Thoracic aorta endothelial cell (primary cell): ENCODE data around the gene PFN3. TPM values are rescaled to one million over a fixed set of nuclear protein-coding genes. Genes with fewer than 3 reads are reported as not detected.

Source experiments
- total RNA-seq: library from RNA; depleted of rRNA; stranded (reverse); fragments of >200 nt; gene quantifications from 2 replicates; pipeline ENCODE4 v1.2.3, GENCODE V29; 2012

Gene PFN3, protein sequence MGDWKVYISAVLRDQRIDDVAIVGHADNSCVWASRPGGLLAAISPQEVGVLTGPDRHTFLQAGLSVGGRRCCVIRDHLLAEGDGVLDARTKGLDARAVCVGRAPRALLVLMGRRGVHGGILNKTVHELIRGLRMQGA
- total RNA-seq = not detected in 2 replicates

DNA sequence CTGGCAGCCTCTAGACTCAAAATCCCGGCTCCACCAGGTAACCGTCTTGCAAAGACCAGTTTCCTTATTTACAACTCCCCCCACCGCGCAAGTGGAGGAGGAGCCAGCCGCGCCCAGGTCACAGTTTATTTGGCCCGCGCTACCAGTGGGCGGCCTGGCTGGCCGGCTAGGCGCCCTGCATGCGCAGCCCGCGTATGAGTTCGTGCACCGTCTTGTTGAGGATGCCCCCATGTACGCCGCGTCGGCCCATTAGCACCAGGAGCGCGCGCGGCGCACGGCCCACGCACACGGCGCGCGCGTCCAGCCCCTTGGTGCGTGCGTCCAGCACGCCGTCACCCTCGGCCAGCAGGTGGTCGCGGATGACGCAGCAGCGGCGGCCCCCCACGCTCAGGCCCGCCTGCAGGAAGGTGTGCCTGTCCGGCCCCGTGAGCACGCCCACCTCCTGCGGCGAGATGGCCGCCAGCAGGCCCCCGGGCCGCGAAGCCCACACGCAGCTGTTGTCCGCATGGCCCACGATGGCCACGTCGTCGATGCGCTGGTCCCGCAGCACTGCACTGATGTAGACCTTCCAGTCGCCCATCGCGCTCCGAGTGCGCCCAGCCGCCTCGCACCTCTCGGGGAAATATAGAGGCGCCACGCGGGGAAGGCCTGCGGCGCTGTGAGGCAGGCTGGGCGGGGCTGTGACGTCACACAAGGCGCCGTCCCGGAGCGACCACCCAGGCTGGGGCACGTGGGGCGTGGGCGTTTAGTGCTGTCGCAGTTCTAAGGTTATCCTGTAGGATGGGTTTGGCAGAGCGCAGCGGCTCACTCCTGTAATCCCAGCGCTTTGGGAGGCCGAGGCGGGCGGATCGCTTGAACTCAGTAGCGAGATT, at the start of gene PFN3:
Gene PFN3 (minus strand): TSS at position 665 of the 872 bp plus-strand sequence. CDS start 85 bp downstream, at position 580.

DNA sequence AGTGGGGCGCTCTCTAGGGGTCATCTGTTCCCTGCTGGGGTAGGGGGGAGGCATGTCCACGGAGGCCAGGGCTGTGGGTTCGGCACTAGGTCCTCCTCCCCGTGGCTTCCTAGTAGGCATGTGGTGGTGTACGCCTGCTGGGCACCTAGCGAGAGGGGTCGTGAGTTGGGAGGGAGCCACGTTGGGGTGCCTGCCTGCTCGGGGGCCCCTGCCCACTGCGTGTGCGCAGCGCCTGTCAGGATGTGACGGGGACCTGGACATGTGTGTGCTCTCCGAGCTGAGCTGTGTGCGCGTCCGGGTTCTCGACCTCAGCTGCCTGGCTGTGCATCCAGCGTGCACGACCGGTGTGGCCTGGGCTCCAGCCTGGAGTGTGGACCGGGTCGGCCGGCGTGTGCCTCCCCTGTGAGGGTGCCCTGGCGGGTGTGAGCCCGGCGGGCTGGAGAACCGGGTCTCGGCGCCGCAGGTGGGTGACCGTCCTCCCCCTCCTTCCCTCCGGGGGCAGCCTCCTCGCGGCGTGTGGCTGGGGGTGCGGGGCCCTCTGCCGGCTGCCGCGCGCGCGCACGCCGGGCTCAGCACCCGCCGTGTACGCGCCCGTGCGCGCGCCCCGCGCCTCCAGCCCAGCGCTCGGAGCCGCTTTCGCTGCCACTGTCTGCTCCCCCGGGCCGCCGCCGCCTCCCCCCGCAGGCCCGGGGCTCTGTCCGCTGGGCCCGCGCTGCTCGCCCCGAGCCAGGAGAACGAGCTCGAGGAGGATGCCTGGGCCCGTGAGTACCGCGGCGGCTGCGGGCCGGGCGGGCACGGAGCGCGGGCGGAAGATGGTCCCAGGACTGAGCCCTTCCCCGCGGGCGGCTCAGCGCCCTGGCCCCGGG, 46.0 kb upstream of the PFN3 start, which contains the start of gene PRR7:
Gene PRR7 (plus strand): TSS at position 615 of the 866 bp plus-strand sequence. CDS start 8,254 bp downstream, outside the sequence.

DNA sequence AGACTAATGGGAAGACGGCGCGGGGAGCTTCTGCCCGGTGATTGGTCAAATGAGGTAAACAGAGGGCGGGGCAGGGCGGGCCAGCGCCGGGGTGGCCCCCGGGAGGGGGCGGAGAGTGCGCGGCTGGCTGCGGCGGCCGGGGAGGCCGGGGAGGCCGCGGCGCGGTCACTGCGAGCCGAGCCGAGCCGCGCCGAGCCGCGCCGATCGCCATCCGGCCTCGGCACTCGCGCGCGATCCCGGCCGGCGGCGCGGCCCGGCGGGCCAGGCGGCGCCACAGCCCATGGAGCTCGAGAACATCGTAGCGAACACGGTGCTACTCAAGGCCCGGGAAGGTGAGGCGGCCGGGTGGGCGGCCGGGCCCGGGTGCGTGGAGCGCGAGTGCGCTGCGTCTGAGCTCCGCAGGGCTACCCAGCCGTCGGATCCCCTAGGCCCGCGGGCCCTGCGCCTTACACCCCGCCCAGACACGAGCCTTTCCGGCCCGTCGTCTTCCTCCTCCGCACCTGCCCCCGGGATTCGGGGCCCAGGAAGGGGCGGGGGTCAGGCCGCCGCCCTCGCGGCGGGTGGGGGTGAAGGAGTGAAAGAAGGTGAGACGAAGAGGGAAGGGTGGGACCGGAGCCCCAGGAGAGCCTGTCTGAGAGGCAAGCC, 26.2 kb upstream of the PFN3 start, which contains the start of gene GRK6:
Gene GRK6 (plus strand): TSS at position 111 of the 645 bp plus-strand sequence. CDS start 170 bp downstream, at position 281.

DNA sequence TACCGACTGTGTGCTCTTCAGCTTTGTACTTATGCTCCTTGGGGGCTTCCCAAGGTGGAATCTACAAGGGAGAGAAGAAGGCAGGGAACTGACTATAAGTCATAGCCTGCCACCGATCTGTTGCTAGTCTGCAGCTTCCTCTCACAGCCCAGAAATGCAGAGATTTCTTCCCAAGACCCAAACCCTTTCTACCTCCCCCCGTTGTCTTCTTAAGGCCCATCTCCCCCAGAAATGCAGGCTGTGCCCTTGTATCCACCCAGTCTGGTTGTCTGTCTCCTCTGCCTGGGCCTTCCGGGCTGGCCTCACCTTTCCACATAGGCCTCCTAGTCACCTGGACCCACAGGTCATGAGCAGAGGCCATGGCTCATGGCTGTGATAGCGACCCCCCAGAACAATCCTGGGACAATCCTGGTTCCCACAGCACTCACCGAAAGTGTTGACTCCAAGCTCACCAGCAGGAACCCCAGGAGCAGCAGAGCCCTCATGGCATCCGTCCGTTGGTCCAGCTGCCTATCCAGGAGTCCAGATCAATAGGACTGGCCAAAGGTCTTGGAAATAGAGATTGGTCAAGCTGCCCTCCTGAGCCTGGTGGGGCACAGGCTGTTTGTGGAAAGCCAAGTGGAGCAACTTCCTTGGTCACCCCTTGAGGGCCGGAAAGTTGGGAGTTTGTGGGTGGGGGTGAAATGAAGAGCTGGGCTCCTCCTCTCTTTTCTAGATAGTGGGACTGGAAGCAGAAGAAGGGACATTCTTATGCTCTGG, 8.8 kb upstream of the PFN3 start, which contains the start of gene F12:
Gene F12 (minus strand): TSS at position 522 of the 759 bp plus-strand sequence. CDS start 37 bp downstream, at position 485.

DNA sequence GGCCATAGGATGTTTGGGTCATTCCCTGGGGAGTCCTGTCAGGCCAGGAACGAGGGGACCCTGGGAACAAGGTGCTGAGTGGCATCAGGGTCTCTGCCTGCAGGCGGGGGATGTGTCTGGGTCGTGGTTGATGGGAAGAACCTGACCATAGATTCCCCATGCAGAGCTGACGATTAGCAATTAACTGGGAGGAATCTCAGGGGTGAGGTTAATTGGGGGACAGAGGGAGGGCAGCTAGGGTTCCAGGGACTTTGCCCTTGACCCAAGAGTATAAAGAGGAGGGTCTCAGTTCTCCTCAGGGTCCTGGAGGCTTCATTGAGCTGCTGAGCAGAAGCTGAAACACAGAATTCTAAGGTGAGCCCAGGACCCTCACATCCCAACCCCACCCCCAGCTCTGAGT, 16.3 kb downstream of the PFN3 start, which contains the start of gene SLC34A1:
Gene SLC34A1 (plus strand): TSS at position 301 of the 400 bp plus-strand sequence. CDS start 1,308 bp downstream, outside the sequence.

DNA sequence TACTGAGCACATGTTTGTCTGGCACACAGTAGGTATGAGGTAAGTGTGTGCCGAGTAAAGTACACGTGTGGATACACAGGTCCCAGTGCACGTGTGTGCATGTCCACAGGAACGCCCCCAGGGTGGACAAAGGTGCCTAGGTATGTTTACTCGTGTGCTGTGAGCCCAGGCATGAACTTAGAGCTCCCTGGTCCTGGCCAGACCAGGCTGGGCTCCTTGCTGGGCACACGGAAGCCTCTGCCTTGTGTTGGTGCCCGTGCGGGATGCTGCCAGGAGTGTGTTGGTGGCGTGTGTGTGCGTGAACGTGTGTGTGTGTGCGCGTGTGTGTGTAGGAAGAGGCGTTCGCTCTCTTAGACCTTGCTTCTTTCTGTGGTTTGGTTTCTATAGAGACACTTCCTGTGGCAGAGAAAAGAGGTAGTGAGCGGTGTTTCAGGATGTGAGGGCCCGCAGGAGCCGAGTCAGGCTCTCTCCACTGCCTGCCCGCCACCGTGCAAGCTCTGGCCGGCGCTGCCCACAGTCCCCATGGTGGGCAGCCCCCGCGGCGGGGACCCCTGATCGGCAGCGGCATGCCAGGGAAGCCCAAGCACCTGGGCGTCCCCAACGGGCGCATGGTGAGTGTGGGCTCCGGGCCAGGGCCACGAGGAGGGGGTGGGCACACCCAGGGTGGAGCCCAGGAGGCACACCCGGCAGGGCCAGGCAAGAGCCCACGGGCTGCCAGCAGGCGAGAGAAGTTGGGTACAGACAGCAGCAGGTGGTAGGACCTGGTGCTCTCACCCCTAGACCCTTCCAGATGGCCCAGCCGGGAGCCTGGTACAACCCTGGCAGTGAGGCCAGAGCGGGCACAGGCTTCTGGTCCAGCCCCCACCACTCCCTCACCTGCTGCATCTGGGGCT, 42.8 kb downstream of the PFN3 start, which contains the start of gene RGS14:
Gene RGS14 (plus strand): TSS at position 466 of the 893 bp plus-strand sequence. CDS start 101 bp downstream, at position 567.

DNA sequence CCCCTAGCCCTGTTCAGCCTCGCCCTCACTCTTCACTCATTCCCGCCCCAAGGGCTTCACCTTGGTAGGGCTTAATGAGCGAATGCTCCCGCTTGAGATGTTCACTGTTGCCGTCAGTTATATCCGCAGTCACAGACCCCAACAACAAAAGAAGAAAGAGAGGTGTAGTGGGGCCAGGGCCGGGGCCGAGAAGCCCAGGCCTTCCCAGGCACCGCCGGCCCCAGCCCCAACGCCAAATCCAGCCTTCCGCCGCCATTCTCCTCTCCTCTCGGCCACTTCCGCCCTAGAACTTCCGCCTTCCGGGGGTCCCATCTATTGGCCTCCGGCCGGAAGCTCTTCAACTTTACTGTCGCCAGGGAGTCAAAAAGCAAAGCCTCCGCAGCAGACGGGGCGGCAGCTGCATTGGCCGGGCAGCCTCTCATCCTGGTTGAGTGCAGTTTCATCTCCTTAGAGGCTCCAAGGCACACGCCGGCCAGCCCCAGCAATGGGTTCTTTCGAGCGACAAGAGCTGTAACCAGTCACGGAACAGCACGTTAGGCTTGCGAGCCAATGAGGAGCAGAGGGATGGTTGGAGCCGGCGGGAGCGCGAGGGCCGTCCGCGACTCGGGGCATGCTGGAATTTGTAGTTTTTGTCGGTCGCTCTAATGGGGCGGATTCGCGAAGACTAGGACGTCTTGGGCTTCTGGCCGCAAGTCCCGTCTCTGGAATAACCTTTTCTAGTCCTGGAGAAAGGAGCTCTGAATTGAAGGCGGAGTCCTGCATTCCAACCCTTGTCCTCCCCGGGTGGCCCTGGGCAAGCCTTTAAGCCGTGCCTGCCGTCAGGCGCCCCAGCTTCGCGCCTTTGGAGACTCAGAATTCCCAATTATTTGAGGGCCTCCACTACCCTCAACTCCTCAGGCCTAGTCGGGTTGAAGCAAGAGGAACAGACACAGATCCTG, 48.8 kb downstream of the PFN3 start, which contains the start of gene LMAN2:
Gene LMAN2 (minus strand): TSS at position 277 of the 938 bp plus-strand sequence. CDS start 21 bp downstream, at position 256.

Other genes starting within 250 kb of the PFN3 start
- 11.1 and 11.8 TPM in 2 replicates for gene RAB24, start 96.9 kb downstream of the PFN3 start, total RNA-seq
- 217 TPM in 2 replicates for gene PRELID1, start 96.9 kb downstream of the PFN3 start, total RNA-seq
- 14.4 and 22.3 TPM in 2 replicates for gene MXD3, start 88.8 kb downstream of the PFN3 start, total RNA-seq
- gene LMAN2, start 49.0 kb downstream of the PFN3 start, total RNA-seq = 255 and 380 TPM in 2 replicates
- 7.4 and 10.3 TPM in 2 replicates for gene RGS14, start 42.7 kb downstream of the PFN3 start, total RNA-seq
- gene SLC34A1, start 16.2 kb downstream of the PFN3 start, total RNA-seq = not detected in 2 replicates
- 1.7 and 1.9 TPM in 2 replicates for gene F12, start 8.9 kb upstream of the PFN3 start, total RNA-seq
- 30.7 and 38.6 TPM in 2 replicates for gene GRK6, start 26.0 kb upstream of the PFN3 start, total RNA-seq
- 8.9 and 11.9 TPM in 2 replicates for gene PRR7, start 46.2 kb upstream of the PFN3 start, total RNA-seq
- gene DBN1, start 73.0 kb upstream of the PFN3 start, total RNA-seq = 204 and 221 TPM in 2 replicates
- gene PDLIM7, start 96.9 kb upstream of the PFN3 start, total RNA-seq = 82.6 and 90.2 TPM in 2 replicates
- 0.86 and 2.8 TPM in 2 replicates for gene DOK3, start 109.2 kb upstream of the PFN3 start, total RNA-seq
- 72.4 and 90.8 TPM in 2 replicates for gene DDX41, start 116.3 kb upstream of the PFN3 start, total RNA-seq
- 21.1 and 30.5 TPM in 2 replicates for gene FAM193B, start 153.9 kb upstream of the PFN3 start, total RNA-seq
- gene TMED9, start 191.5 kb upstream of the PFN3 start, total RNA-seq = 120 and 127 TPM in 2 replicates
- 23.3 and 27.5 TPM in 2 replicates for gene B4GALT7, start 199.5 kb upstream of the PFN3 start, total RNA-seq